ENCODE data around the gene NOS1AP.

The NOS1AP gene

DNA sequence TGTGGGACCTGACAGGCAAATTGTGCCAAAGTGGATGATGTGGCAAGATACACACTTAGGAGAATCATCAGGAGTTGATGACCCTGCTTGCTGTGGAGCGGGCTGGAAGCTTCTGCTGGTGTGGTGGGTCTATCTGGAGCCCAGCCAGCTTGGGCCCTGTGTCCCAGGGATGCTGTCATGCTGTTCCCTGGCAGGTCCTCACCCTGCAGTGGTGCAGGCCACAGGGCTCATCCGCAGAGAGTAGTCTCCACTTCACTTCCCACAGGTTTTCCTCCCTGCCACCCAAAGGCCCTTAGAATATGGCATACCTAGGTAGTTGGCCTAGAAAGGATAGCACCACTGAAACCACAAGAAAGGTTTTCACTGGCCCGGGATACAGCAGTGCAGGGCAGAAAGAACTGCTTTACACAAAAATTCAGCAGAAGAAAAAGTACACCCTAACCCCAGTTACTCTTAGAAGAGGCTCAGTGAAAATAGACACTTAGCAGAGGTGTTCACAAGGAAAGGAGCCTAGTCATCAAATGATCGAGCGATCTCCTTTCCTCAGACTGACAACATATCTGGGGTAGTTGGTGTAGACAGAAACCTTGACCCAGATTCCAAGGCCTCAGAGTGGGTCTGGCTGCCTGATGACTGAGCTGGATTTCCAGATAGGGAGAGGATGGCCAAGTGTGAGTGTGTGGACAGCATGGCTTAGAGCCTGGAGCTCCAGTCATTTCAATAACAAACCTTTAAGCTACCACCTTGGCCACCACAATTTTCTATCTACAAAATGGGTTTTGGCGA is 310.8 kb downstream of the NOS1AP start:
- in situ Hi-C loops (cut with MboI; ENCODE audit: low sequenced_read_pairs) = no loop called here

- in situ Hi-C loops (cut with MboI; ENCODE audit: low sequenced_read_pairs) = no loop called here
Measured at GRCh38 chr1:162381383-162381782, 311.9 kb downstream of the NOS1AP start, which contains the start of gene C1orf226. Gene C1orf226, plus strand, starts transcription at chr1:162381728. Its CDS starts 174 bp downstream, at chr1:162381902.

DNA sequence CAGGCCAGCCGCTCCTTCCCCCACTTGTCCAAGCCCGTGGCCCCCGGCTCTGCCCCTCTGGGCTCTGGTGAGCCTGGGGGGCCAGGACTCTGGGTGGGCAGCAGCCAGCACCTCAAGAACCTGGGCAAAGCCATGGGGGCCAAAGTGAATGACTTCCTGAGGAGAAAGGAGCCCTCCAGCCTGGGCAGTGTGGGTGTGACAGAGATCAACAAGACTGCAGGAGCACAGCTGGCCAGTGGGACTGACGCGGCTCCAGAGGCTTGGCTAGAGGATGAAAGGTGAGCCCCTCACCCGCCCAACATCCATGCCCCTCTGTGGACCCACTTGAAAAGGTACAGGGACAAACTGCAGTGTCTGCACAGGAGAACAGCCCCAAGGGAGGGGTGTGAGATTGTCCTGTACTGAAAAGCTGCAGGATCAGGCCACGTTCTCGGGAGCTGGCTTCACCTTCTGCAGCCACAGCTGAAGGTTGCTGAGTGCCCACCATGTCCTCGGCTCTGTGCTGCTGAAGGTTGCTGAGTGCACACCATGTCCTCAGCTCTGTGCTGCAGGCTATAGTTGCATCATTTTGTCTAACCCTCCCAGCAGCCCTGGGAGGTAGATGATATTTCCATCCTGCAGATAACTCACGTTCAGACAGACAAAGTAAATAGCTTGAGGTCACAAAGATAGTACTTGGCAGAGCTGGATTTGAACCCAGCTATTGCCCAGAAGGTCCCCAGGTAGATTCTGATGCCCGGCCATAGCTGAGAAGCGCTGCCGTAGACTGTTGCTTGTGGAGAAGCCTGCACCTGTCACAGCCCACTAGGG is 312.7 kb downstream of the NOS1AP start:
- in situ Hi-C loops (cut with MboI; ENCODE audit: low sequenced_read_pairs) = no loop called here

DNA sequence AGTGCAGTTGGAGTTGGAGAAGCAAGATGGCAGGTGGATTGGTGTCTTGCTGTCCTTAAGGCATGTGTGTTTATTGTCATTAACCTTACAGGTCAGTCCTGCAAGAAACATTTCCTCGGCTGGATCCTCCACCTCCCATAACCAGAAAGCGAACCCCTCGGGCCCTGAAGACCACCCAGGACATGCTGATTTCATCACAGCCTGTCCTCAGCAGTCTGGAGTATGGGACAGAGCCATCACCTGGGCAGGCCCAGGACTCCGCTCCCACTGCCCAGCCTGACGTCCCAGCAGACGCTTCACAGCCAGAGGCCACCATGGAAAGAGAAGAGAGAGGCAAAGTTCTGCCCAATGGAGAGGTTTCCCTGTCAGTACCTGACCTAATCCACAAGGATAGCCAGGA is 313.6 kb downstream of the NOS1AP start:
- in situ Hi-C loops (cut with MboI; ENCODE audit: low sequenced_read_pairs) = no loop called here

- in situ Hi-C loops (cut with MboI; ENCODE audit: low sequenced_read_pairs) = no loop called here
Measured at GRCh38 chr1:162383516-162383915, 314.0 kb downstream of the NOS1AP start.

- in situ Hi-C loops (cut with MboI; ENCODE audit: low sequenced_read_pairs) = no loop called here
Measured at GRCh38 chr1:162384116-162384515, 314.6 kb downstream of the NOS1AP start.

GRCh38 chr1:162384601-162385279 is 315.2 kb downstream of the NOS1AP start:
- in situ Hi-C loops (cut with MboI; ENCODE audit: low sequenced_read_pairs) = no loop called here

GRCh38 chr1:162385280-162385623 is 315.8 kb downstream of the NOS1AP start:
- in situ Hi-C loops (cut with MboI; ENCODE audit: low sequenced_read_pairs) = no loop called here

DNA sequence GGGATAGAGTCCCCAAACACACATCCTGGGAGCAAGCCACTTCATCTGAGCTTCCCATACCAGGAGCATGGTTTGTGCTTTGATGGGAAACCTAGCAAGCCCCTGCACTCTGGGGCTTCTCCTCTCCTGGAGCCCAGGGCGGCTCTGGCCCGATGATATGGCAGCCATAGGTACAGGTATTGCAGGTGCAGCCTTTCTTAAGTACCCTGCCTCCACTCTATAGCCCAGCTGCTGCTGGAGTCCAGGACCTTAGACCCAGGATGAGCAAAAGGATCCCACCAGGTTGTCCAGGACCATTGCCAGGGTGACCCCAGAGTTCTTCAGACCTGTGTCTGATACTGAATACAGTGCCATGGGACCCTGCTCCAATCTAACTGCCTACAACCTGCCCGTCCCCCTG is 316.2 kb downstream of the NOS1AP start:
- in situ Hi-C loops (cut with MboI; ENCODE audit: low sequenced_read_pairs) = no loop called here

DNA sequence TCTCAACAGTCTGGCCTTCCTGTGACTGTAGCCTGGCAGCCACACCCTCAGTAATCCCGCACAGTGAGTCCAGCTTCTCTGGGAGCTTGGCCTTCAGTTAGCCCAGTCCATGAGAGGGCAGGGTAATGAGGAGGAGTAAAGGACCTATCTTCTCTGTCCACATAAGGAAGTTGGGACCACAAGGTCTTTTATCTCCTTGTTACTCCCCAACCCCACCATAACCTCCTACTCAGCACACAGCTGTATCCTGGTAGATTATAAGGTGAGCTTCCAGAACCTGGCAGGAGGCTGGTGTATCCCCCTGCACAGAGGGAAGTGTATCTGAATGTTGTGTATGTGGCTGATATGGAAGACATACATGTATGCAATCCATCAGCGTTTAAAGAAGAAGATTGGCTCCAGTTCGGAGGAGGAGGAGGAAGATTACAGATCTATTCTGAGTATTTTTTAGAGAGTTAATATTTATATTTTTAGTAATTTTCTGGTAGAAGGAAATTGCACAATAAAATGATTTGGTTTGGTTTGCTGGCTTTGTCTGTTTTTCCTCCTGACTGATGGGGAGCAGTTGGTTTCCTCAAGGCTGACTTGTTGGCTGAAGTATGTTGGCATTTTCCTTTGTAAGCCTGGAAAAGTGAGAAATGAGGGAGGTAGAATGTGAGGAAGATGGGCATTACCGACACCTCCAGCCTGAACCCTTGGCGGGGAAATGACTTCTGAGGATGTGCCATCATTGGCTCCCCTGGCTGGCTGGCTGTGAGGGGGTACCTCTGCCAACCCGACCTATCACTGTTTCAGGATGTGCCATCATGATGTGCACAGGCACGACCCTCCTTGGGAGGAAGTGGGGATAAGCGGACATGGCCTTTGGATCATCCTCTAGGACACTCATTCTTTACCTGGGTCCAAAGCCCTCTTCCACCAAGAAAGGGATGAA is 317.1 kb downstream of the NOS1AP start:
- in situ Hi-C loops (cut with MboI; ENCODE audit: low sequenced_read_pairs) = no loop called here

DNA sequence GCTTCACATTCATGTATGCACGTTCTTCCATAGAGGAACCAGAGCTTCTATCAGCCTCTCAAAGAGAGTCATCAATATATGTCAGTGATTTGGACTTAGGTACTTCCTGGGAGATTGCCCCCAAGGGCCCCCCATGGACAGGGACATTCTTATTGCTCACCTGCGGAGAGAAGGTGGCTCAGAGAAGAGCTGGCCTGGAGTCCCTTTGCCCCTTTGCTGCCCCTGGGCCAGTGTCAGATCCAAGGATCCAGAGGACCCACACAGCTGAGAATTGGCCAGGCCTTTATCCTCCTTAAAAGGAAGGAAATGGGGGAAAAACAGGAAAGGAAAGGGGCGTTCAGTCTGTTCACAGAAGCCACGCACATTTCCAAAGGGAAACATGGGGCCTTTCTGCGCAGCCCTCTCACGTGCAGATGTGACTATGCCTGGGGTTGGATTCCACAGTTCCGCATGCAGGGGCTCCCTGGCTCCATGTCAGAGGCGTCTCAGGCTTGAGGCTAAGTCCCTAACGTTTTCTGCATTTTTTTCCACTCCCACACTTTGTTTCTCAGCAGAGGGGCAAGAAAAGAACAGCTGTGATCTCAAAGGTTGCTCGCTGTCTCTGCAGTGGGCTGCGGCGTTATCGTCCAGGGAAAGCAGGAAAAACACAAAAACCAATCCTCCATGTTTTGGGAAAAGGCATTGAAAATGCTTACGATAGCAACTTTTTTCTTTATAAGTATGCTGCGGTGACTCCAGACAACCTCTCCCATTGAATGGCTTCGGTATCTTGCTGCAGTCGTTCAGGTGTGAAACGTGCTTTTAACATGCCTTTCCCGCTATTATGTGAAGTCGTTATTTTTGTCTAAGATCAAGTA is 318.0 kb downstream of the NOS1AP start:
- in situ Hi-C loops (cut with MboI; ENCODE audit: low sequenced_read_pairs) = no loop called here

- in situ Hi-C loops (cut with MboI; ENCODE audit: low sequenced_read_pairs) = no loop called here
Measured at GRCh38 chr1:162388083-162388594, 318.6 kb downstream of the NOS1AP start.

GRCh38 chr1:162388615-162389014 is 319.1 kb downstream of the NOS1AP start:
- in situ Hi-C loops (cut with MboI; ENCODE audit: low sequenced_read_pairs) = no loop called here

- in situ Hi-C loops (cut with MboI; ENCODE audit: low sequenced_read_pairs) = no loop called here
Measured at GRCh38 chr1:162389021-162389818, 319.7 kb downstream of the NOS1AP start.

- in situ Hi-C loops (cut with MboI; ENCODE audit: low sequenced_read_pairs) = no loop called here
Measured at GRCh38 chr1:162389971-162390370, 320.5 kb downstream of the NOS1AP start.

- in situ Hi-C loops (cut with MboI; ENCODE audit: low sequenced_read_pairs) = no loop called here
Measured at GRCh38 chr1:162390396-162391185, 321.1 kb downstream of the NOS1AP start.

DNA sequence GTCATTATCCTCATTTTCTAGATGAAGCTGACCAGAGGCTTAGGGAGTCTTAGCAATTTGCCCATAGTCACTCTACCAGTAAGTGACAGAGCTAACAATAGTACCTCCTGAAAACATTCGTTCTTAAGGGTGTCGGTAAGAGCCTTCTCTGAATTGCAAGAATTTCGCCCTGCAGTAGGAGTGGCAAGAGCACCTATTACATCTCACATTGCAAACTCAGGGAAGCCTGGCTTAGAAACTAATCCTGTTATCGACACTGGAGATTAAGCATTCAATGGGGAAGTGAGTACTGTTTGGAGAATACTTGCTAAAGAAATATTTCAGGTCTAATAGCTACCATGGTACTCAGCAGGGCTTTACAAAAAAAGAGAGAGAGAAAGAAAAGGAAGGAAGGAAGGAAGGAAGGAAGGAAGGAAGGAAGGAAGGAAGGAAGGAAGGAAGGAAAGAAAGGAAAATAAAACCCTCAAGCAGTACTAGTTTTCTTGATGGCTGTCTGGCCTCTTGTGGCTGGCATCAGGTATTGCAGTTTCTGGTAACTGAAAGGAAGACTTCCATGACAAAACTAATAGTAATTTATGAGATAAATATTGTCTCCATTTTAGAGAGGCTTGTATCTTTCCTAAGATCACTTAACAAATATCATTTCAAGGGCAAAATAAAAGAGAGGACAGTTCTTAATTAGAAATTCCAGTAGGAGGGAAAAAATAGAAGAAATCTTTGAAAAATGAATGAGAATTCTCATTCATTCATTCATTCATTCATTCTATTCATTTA is 322.5 kb downstream of the NOS1AP start:
- in situ Hi-C loops (cut with MboI; ENCODE audit: low sequenced_read_pairs) = no loop called here

Measured in HL-60/S4 treated with phorbol 12-myristate 13-acetate at 8.2 ng/mL for 4 days and 3 days (cell line).